Measurements from ENCODE around the gene OSMR.

- TF ChIP-seq, protein P1, sequence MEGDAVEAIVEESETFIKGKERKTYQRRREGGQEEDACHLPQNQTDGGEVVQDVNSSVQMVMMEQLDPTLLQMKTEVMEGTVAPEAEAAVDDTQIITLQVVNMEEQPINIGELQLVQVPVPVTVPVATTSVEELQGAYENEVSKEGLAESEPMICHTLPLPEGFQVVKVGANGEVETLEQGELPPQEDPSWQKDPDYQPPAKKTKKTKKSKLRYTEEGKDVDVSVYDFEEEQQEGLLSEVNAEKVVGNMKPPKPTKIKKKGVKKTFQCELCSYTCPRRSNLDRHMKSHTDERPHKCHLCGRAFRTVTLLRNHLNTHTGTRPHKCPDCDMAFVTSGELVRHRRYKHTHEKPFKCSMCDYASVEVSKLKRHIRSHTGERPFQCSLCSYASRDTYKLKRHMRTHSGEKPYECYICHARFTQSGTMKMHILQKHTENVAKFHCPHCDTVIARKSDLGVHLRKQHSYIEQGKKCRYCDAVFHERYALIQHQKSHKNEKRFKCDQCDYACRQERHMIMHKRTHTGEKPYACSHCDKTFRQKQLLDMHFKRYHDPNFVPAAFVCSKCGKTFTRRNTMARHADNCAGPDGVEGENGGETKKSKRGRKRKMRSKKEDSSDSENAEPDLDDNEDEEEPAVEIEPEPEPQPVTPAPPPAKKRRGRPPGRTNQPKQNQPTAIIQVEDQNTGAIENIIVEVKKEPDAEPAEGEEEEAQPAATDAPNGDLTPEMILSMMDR (IDR thresholded peaks at IDR 0.05): no peak
- no peak for TF ChIP-seq POLR2AphosphoS5 (IDR thresholded peaks at IDR 0.05; ENCODE audit: insufficient read depth in 1 of 2, low read depth in 1 of 2)
- no peak for TF ChIP-seq POLR2A (IDR thresholded peaks at IDR 0.05)
These were observed 8.4 kb upstream of the OSMR start for GRCh38 chr5:38837416-38837815.

Measured in vagina (tissue), 2 donors.